Stimulated activated CD8-positive, alpha-beta memory T cell treated with anti-CD3 and anti-CD28 coated beads, Interleukin-2, amount 100 ng/mL, for 48 hours (primary cell): Measurements from ENCODE around the gene ZNF687.
A peak's percentile ranks its signal among the peaks of the same experiment; 100 is the strongest.

Source experiments
- DNase-seq, 2 donors: peaks; one replicate each; pipeline ENCODE4 v3.0.0-alpha.2; 2020; ENCODE audit warnings: low read depth in 2 of 2

The ZNF687 gene

DNA sequence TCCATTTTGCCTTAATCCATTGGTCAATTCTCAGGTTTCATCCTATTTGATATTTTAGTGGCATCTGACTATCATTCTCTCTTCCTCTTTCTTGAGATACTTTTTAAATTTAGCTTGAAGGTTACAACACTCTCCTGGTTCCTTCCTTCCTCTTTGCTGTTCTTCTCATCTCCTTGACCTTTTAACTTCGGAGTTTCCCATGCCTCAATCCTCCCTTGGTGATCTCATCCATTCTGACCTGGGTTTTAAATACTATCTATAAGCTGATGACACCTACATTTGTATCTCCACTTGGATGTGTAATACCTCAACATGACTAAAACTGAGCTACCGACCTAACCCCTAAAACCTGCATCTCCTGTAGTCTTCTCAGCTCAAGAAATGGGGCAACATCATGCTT is 4.8 kb upstream of the ZNF687 start:
- no peak for DNase-seq

DNA sequence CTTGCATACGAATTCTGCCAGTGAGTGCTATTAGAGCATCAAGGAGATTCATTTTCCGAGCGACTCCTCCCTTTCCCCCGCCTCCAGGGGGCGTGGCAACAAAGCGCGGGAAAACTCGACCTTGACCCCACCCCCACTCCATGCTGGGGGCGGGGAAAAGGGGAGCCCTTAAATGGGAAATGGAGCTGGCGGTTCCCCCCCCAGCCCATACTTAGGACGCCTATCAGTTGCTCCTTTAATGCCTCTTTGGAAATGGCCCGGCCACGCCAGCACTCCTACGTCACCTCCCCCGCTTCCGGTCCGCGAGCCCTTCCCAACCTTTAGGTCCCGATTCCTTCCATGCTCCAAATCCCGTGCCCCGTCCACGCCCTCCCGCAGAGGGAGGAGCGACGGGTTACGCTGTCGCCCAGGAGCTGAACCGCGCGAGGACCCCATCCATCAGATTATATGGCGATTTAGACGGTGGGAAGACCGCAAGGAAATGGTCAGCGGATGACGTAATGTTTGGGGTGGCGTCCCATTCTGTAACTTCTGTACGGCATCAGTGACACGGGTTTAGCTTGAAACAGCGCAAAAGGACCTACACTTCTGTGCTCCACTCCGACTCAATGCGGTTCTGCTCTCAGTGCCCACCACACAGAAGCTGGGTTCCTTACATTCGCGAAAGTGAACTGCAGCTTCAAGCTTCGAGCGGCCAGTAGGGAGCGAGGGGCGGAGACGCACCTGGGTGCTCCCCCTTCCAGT is 702 bp upstream of the ZNF687 start:
- peak; percentile 92 to 93 for DNase-seq

DNA sequence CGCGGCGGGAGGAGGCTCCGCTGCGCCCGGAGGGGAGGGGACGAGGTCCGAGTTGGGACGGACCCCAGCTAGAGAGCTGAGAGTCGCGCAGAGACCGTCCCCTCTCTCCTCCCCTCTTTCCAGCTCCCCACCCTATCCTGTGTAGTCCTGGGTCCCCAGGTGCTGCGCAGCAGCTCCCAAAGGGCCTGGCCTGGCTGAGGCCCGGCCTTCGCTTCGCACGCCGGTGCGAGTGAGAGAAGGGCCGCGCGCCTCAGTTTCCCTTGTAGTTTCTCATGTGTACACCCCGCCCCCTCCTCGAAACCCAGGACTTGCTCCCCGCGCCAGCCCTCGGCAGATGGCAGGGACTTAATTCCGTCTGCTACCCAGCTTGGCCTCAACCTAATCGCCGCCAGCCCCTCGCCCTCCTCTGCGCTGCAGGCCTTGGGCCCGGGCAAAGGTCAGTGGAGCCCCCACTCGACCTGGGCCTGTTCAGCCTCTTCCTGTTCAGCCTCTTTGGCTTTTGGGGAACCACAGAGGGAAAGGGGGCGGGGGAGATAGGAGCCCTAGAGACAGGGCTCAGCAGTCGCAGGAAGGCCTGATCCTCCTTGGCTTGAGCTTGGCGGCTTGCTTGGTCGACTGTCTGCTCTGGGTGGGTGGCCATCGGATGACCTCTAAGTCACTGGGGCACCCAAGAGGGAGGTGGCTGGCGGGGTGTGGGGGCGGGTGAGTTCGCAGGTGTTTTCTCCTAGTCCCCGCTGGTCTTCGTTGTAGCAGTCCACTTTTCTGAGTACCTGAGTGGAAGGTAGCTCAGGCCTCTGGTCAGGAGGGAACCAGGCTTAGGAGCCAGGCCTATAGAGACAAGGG is 1.0 kb downstream of the ZNF687 start:
- DNase-seq = no peak

DNA sequence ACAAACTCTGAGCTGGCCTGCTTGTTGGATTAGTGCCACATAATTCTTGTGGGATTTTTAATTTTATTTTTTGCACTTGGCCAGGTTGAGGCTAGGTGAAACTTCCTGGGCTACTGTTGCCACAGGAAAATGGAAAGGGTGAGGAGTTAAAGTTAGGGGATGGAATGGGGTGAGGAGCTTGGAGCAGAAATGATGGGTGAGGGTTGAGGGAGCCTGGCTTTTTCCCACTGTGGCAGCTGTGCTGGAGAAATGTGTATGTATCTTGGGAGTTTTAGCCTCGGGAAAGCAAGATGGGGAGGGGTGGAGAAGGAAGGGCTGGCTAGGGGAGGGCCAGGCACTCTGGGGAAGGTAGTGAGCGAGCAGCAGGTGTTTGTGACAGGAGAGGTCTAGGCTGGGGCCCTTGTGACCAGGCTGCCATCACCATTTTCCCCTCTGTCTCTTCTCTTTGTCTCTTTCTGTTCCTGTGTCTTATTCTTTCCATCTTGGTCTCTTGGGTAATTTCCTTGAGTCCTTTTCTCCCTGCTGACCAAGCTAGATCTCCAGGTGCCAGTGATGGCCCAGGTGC is 2.0 kb downstream of the ZNF687 start:
- DNase-seq = no peak

- no peak for DNase-seq
These were observed 4.7 kb downstream of the ZNF687 start for GRCh38 chr1:151286619-151287340.

GRCh38 chr1:151287341-151287699 is 5.2 kb downstream of the ZNF687 start:
- DNase-seq = no peak

- no peak for DNase-seq
These were observed 5.8 kb downstream of the ZNF687 start for GRCh38 chr1:151287767-151288500.

- no peak for DNase-seq
These were observed 6.4 kb downstream of the ZNF687 start for GRCh38 chr1:151288502-151288901.

DNA sequence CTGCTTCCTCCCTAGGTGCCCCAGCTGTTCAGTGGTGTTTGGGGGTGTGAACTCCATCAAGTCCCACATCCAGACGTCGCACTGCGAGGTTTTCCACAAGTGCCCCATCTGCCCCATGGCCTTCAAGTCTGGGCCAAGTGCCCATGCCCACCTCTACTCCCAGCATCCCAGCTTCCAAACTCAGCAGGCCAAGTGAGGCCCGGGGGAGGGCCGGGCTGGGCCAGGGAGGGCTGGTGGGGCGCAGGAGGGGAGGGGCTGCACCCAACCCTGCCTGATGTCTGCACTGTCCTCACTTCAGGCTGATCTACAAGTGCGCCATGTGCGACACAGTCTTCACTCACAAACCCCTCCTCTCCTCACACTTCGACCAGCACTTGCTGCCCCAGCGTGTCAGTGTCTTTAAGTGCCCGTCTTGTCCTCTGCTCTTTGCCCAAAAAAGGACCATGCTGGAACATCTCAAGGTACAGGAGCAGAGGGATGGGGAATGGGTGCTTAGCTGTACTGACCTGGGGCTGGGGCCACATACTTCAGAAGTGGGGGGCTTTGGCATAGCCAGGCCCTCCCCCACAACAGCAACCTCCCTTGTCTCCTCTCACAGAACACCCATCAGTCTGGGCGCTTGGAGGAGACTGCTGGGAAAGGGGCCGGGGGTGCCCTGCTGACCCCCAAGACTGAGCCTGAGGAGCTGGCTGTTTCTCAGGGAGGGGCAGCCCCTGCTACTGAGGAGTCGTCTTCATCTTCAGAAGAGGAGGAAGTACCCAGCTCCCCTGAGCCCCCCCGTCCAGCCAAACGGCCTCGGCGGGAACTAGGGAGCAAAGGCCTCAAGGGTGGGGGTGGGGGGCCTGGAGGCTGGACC is 7.2 kb downstream of the ZNF687 start:
- DNase-seq = no peak

GRCh38 chr1:151289991-151290708 is 8.1 kb downstream of the ZNF687 start:
- DNase-seq = no peak

- DNase-seq = no peak
These were observed 8.7 kb downstream of the ZNF687 start for GRCh38 chr1:151290709-151291303.

- no peak for DNase-seq
These were observed 10.3 kb downstream of the ZNF687 start for GRCh38 chr1:151292207-151293030.

GRCh38 chr1:151293093-151293492 is 11.0 kb downstream of the ZNF687 start:
- DNase-seq = no peak

GRCh38 chr1:151294742-151295462 is 12.8 kb downstream of the ZNF687 start:
- DNase-seq = no peak

DNA sequence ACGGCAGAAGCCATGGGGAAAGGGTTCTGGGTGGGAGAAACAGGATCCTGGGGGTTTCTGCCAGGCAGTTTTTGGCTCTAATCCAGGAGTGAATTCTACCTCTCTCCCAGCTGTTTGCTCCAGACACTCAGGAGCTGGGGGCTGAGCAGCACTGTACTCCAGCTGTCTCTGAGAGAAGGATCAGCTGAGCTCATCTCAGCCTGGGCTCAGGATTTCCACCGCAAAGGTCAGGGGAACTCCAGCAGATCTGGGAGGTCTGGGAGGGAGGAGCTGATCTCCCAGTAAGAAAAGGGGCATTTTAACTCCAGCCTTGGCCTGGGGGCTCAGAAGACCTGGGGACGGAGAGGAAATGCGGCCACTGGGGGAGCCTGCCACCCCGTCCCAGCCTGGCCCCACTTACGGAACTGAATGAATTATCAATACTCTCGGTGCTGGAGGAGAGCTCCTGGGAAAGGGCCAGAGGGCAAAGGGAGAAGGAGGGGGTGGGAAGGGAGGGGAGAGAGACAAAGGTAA is 27.8 kb downstream of the ZNF687 start:
- no peak for DNase-seq

- no peak for DNase-seq
These were observed 28.9 kb downstream of the ZNF687 start for GRCh38 chr1:151311011-151311410.

DNA sequence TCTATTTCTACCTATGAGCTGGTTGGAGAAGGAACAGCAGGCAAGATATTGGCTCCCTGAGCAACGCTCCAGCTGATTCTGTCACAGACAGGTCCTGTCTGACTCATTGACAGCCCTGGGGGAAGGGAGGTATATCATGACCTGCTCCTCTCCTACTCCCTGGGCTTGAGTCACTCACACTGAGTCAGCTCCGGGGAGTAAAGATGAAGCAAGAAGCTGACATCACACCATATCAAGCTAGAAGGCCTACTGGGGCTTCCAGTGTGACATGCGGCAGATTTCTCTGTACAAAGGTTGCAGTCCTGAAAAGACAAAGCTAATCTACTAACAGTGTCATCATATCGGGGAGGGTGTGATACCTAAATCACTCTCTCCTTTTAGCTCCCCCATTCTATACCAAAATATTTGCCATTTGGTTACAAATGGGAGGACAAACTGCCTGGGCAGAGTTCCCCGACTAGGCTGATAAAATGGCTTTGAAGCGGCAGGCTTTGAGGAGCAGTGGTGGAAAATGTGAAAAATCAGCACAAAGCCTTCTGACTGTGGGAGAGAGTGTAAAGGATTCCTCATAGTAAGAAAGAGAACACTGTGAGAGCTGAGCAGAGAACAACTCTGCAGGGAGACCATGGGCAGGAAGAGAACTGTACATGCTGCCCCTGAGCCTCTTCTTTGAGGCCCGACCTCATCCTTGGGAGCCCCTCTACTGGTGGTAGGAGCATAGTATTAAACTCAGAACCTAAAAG is 29.7 kb downstream of the ZNF687 start:
- DNase-seq = peak; percentile 60 to 75
